NCI-H2196 (cell line): Measurements from ENCODE around the gene MTHFR.

Experiments used
- DNase-seq: peaks from one replicate; lab custom pipeline; 2025; ENCODE audit not compliant: unreplicated experiment; lab: John Stamatoyannopoulos, UW

MTHFR gene

DNA sequence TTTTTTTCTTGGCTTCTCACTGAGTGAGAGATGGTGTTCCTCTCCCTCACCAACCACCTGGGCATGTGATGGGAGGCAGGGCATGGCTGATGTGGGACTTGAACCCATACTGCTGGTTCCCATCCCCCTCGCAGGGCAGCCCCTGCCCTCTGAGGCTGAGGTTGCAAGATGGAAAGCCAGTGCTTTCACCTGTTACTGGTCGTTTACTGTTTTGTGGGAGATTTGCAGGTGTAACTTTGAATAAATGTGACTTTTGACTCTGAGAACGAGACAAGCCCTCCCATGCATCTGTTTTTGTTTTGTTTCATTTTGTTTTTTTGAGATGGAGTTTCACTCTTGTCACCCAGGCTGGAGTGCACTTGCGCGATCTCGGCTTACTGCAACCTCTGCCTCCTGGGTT, 22.2 kb downstream of the MTHFR start:
- no peak for DNase-seq

DNA sequence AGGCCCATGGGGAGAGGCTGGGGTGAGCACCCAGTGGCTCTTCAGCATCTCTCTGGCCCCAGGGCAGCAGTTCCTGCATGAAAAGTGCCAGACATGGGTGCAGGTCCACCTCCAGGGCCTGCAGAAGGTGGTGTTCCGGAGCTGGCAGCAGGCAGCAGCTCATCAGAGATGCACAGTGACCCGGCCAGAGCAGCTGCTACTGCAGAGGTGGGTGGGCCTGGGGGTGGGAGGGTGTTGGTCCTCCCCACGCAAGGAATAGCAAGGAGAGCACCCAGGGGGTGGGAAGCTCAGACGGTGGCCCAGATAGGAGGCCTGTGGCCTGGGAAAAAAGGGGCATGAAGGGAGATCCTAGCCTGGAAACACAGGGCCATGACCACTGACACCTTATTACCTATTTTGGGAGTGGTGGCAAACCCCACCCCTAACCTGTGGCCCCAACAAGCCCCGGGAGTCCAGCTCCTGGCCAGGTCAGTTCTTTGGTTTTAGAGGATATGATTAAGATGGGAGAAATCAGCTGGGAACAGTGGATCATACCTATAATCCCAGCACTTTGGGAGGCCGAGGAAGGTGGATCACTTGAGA, 23.5 kb downstream of the MTHFR start:
- no peak for DNase-seq

DNA sequence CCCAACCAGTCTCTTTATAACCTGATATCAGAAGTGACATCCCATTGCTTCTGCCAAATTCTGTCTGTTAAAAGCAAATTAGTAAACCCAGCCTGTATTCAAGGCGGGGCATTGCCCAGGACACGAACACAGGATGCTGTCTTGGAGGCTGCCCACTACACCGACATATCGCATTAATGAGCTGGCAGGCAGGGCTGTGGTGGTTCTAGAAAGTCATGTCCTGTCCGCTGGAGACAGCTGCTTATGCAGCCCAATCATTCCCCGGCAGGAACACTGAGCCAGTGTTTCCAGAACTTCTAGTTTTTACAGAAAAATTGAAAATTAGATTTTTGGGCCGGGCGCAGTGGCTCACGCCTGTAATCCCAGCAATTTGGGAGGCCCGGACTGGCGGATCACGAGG, 24.5 kb downstream of the MTHFR start:
- DNase-seq, result no peak

DNA sequence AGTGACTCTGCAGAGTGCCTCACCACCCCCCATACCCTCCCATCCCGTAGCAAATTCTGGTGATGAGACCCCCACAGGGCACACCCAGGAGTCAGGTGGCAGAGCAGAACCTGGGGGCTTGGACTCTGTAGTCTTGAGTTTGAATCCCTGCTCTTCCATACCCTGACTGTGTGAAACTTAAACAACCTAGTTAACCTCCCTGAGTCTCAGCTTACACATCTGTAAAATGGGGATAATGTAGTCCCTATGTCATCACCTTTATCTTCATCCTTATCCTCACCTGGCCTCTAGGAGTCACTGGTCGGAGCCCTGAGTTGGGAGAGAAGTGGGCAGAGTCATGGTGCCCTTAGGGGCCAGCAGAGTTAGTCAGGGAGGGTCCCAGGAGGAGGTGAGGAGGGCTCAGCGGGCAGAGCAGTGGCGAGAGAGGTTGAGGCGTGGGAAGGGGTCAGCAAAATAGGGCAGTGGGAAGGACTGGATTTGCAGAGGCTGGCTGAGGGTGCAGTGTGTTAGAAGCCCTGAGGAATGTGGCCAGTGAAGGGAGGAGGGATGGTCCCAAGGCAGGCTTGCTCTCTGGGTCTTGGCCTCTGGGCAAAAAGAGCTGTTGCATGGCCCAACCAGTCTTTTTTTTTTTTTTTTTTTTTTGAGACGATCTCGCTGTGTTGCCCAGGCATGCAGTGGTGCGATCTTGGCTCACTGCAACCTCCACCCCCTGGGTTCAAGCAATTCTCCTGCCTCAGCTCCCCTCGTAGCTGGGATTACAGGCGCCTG, 25.2 kb downstream of the MTHFR start:
- DNase-seq, result no peak

DNA sequence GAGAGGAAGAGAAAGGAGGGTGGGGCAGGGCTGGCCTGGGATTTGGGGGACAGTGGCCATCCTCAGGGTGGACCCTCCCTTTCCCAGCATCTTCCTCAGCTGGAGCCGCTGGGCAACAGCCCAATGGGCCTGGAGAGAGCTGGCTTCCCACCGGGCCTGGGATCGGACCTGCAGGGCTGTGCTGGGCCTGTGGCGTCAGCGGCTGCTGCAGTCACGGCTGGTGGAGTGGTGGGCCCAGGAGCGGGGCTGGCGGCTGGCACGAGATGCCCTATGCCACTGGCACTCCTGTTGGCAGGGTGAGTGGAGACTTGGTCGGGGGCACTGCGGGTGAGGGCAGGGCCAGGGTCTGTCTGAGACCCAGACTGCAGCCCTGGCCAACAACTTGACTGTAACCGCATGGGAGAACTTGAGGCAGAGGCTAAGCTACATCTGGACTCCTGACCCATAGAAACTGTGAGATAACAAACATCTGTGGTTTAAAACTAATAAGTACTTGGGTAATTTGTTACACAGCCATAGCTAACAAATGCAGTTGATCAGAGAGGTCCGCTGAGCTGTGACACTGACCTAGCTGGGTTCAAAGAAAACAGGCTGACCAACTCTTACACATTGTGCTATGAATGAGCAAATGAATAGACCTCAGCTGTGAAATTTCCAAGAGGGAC, 25.9 kb downstream of the MTHFR start:
- no peak for DNase-seq

DNA sequence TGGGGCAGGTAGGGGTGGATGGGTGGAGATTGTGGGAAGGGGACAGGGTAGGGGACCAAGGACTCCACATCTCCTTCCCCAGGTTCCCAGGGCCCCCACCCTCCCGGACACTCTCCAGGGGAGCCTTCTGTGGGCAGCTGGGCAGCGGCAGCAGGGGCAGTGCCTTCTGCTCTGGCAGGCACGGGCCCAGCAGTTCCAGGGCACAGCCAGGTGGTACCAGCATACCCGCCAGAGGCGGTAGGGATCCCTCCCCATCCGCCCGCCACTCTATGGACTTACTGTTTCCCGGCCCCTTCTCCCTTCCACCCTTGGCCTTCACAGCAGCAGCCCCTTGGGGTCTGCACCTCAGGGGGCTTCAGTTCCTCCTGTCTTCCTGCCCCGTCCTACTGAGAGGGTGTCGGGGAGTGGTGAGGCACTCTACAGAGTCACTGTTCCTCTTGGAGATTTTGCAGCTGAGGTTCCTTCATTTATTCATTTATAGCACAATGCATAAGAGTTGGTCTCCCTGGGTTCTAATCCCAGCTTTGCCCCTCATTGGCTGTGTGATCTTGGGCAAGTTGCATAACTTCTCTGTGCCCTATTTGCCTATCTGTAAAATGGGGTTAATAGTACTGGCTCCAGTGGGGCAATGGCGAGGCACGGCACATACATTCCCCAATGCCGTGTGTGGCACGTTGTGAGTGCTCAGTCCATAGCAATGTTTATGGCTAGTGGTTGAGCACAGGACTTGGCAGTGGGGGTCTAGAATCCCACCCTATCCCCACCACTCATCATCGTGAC, 26.7 kb downstream of the MTHFR start:
- no peak for DNase-seq

DNA sequence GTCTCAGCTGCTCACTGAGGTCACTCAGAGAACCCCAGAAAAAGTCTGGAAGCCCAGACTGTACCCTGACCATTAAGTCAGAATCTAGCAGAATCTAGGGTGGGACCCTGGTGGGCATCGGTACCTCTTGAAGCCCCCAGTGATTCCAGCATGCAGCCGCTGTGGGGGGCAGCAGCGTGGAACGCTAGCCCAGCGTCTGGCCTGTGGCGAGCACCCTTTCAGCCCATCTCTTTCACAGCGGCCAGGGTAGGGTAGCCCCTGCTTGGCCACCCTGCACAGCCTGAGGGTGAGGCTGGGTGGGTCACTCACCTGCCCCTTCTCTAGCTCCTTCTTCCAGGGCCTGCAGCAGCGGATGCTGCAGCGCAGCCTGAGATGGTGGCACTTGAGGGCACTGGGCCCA, 27.4 kb downstream of the MTHFR start:
- no peak for DNase-seq

DNA sequence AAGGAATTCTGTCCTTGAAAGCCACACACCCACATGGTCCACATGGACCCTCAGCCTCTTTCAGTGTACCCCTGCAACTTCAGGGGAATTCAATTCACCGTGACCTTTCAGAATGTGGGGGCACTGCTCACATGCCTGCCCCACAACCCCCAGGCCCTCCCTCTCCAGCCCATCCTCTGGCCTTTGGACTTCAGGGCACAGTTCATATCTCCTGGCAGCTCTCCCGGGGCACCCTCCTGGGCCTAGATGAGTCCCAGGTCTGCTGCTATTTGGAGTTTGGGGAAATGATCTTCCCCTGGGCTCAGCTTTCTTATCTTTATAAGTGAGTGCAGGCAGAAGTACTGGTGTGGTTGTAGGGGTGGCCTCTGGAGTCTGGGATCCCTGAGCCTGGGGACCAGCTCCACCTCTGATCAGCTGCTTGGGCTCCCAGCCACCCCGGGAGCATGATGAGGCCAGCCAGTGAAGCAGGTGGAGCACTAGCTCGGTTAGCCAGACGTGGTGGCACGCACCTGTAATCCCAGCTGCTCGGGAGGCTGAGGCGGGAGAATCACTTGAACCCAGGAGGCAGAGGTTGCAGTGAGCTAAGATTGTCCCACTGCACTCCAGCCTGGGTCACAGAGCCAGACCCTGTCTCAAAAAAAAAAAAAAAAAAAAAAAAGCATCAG, 28.0 kb downstream of the MTHFR start:
- DNase-seq, result no peak

DNA sequence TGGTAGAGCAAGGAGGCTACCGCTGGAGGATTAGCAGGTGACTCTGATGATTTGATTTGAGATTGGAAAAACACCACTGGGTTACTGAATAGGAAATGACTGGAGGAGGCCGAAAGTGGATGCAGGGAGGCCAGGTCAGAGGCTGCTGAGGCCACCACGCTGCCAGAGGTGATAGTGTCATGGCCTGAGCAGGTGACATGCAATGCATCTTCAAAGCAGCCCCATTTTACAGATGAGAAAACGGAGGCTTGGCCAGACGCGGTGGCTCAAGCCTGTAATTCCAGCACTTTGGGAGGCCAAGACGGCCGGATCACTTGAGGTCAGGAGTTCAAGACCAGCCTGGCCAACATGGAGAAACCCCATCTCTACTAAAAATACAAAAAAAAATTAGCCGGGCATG, 31.0 kb downstream of the MTHFR start:
- no peak for DNase-seq

DNA sequence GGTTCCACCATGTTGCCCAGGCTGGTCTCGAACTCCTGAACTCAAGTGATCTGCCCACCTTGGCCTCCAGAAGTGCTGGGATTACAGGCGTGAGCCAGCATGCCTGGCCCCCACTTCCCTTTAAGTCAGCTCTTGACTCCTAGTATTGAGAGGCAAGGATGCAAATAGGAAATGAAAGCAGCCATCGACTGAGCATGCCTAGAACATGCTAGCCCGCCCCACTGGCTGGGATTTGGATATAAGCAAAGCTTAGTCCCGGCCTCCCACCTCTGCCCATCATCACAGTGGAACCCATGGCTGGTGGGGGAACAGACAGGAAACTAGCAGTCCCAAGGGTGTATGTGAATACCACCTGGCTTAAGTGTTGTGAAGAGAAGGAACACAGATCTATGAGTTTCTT, 33.3 kb downstream of the MTHFR start:
- DNase-seq, result no peak

DNA sequence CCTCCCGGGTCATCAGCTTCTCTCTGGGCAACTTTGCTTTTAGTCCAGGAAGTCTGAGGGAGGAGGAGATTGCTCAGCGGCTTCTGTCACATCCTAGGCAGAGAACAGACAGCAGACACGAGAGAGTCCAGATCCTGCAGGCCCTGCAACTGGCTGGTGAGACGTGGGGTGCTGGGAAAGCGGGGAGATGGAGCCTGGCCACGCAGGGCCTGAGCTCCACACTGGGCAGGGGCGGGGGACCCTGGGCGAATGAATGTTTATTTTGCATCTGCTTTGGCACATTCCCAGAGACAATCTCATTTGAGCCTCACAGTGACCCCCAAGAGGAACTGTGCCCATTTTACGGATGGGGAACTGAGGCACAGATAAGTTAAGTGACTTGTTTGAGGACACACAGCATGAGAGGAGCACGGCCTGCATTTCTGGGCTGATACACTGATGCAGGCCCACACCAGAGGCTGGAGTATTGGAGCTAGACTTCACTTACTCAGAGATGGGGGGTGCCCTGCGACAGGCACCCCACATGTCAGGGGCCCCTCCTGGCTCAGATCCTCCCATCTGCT, 34.2 kb downstream of the MTHFR start:
- DNase-seq, result no peak

DNA sequence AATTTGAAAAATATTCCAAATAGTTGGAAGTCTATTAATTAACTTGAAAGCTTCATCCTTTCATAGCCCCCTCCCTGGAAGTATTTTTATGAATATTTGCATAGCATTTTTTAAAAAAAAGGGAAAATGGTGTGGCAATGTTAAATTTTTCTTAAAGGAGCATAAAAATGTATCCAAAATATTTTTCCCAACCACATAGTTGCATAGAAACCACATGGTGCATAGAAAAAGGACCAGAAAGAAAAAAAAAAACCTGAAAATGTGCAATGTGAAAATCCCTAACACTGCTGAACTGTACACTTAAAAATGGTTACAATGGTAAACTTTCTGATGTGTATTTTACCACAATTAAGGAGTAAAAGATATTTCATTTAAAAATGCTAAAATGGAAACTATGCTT, 35.8 kb downstream of the MTHFR start:
- no peak for DNase-seq

DNA sequence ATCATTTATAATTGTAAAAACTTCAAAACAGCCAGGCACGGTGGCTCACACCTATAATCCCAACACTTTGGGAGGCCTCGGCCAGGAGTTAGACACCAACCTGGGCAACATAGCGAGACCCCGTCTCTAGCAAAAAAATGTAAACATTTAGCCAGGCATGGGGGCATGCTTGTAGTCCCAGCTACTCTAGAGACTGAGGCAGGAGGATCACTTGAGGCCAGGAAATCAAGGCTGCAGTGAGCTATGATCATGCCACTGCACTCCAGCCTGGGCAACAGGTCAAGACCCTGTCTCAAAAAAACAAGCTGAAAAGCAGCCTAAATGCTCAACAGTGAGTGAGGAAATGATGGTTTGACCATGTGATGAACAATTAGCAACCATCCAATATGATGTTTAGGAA, 36.5 kb downstream of the MTHFR start:
- no peak for DNase-seq

DNA sequence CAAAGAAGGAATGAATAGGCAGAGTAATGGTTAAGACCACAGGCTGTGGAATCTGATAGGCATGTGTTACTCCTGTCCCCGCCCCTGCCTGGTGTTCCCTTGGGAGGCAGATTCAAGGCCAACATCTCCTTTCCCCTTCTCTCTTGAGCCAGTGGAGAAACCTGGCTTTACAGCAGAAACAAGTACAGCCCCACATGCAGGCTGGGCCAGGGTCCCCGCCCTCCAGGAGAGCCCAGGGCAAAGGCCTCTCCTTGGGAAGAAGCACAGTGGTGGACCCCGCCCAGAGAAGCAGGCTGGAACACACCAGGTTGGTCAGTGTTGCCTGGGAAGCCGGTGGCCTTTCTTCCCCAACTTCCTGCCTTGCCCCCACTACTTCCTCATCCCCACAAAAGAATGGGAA, 36.9 kb downstream of the MTHFR start:
- DNase-seq, result no peak

DNA sequence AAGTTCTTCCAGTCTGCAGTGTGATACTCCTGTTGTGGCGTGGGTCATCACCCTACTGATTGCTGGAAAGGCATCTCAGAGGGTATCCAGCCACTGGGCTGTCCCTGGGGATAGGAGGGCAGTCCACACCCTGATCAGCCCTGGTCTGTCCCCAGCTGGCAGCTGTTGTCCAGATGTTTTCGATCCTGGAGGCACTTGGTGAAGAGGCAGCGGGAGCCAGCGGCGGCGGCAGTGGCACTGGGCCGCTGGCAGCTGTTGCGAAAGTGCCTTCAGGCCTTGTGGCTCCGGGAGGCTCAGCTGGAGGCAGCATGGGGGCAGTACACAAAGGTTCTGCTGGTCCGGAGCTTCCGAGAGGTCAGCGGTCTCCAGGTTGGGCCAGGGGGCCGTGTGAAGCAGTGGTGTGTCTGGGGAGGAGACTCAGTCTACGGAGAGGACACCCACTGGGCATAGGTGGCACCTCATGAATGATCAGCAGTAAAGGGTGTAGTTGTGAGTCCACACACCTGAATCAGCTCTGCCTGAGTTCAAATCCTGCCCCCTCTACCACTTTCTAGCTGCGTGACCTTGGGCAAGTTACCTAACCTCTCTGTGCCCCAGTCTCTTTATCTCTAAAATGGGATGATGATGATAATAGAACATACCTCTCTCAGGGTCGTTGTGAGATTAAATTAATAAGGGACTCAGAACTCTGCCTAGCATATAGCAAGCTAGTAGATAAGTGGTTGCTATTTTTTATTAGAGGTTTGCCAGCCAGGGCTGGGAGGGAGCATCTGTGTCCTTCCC, 37.7 kb downstream of the MTHFR start:
- no peak for DNase-seq

DNA sequence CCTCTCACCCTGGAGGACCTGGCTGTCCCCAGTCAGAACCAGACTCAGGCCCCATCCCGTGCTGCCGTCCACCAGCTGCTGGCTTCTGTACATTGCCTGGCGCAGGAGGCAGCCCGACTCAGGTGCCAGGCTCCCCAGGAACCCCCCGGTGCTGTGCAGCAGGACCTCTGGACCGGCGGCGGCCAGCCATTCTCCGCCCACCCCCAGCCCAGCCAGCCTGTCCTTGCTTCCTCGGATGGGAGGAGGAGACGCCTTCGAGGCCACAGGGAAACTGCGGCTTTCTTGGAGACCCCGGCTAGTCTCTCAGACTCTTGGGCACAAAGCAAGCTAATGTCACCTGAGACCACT, 39.4 kb downstream of the MTHFR start:
- no peak for DNase-seq

DNA sequence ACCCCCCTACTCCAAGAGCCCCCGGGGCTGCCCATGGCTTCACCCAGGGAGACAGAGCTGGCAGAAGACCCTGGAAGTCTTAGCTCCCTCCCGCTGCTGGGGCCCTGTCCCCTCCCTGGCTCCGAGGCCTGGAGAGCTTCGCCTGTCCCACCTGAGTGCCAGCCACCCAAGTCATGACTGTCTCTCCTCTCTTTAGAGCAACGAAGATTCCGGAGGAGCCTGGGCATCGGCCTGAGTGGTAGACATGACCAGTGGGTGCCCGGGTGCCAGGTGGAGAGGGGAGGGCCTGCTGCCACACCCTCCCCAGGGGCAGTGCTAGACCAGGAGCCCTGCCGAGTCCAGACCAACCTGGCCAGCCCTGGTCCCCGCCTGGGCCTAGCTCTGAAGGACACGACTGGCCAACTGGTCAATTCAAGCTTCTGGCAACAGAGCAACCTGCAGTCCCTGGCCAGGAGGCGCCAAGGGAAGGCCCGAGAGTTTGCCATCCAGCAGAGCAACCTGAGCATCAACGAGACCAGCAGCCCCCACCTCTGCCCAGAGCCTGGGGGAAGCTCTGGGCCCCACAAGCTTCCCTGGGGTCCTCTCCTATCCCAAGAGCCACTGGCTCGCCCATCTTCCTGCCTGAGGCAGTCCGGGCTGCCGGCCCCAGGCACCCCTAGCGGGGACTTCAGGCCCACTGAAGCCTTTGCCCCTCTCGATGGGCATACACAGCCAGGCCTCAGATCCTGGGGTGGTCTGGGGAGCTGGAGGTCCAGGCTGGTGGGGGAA, 39.9 kb downstream of the MTHFR start:
- DNase-seq, result no peak

DNA sequence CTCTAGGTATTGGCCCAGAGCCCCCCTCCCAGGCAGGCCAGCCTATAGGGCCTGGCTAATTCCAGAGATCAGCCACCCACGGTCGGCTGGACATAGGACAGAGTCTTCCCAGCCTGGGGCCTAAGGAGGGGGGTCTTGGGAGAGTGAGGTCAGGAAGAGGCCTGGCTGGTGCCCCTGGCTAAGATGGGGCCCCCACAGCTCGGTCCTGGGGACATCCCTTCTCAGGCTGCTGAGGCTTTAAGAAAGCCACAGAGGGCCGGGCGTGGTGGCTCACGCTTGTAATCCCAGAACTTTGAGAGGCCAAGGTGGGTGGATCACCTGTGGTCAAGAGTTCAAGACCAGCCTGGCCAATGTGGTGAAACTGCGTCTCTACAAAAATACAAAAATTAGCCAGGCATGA, 41.2 kb downstream of the MTHFR start:
- DNase-seq, result no peak

DNA sequence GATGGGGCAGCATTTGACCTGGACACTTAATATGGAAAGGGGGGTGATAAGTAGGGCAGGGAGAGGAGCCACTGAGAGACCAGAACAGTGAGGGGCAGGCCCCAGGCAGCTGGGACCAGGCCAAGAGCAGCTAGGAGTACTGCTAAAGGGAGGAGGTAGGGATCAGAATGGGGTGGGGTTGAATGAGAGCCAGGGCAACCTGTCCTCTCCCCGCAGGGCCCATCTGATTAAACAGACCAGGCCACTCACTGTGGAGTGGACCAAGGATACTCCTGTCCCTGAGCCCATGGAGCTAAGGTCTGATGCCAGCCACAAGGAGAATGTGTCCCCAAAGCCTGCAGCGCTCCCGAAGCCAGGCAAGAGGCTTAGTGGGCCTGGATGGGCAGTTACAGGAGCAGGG, 41.6 kb downstream of the MTHFR start:
- DNase-seq, result no peak
